HL-60 (cell line): ENCODE measurements around the gene EPHX1.

ENCODE experiments used
- DNase-seq, 2 experiments: peaks; one replicate each; pipeline ENCODE4 v3.0.0-alpha.2; 2010 to 2020; ENCODE audit warnings: low read depth in 1 of 2, low spot score in 1 of 2
- H3K27ac ChIP-seq: fragments of 250-450 bp; sonication (Bioruptor Pico); replicated peaks from 2 replicates; pipeline ENCODE4 v1.5.1; 2020; ENCODE audit warnings: mild to moderate bottlenecking, moderate library complexity
- H3K27me3 ChIP-seq: fragments of 250-450 bp; sonication (Bioruptor Pico); 2 replicates; pipeline ENCODE4 v1.5.1; 2021; ENCODE audit warnings: mild to moderate bottlenecking, moderate library complexity; ENCODE audit not compliant: insufficient read depth, poor library complexity, severe bottlenecking
- H3K4me3 ChIP-seq: replicated peaks from 2 replicates; pipeline ENCODE4 v1.5.1; 2011; ENCODE audit warnings: mild to moderate bottlenecking, control low read depth, low read length; ENCODE audit not compliant: insufficient read depth
- CTCF ChIP-seq: IDR thresholded peaks from one replicate; pipeline ENCODE4 v1.5.1; 2011; ENCODE audit warnings: low read length, control low read depth, inconsistent platforms; ENCODE audit not compliant: insufficient read depth
- GABPA ChIP-seq: IDR thresholded peaks from 2 replicates; pipeline ENCODE4 v1.6.1; 2012; ENCODE audit warnings: low read depth
- POLR2AphosphoS5 ChIP-seq: IDR thresholded peaks from 2 replicates; pipeline ENCODE4 v1.6.1; 2012; ENCODE audit warnings: low read depth
- REST ChIP-seq: IDR thresholded peaks from 2 replicates; pipeline ENCODE4 v1.6.1; 2012; ENCODE audit warnings: low read depth; ENCODE audit not compliant: insufficient replicate concordance
- SPI1 ChIP-seq: IDR thresholded peaks from 2 replicates; pipeline ENCODE4 v1.6.1; 2012; ENCODE audit warnings: low read depth, mild to moderate bottlenecking, borderline replicate concordance

Gene EPHX1

GRCh38 chr1:225762444-225762843, 47.5 kb upstream of the EPHX1 start:
- Histone ChIP-seq H3K27me3 (no peaks in the 10 kb centered on the region), H3K27ac (no peak overlapping the region), H3K4me3 (no peak overlapping the region)
- no peak for DNase-seq
- TF ChIP-seq POLR2AphosphoS5 (no peak), REST (no peak), GABPA (no peak), SPI1 (no peak), CTCF (no peak)

- Histone ChIP-seq H3K27ac (no peak overlapping the region), H3K4me3 (no peak overlapping the region), H3K27me3 (no peaks in the 10 kb centered on the region)
- TF ChIP-seq GABPA = no peak
- no peak for TF ChIP-seq CTCF
- TF ChIP-seq REST = no peak
- peak; percentile 89 for TF ChIP-seq SPI1
- TF ChIP-seq POLR2AphosphoS5 = no peak
- no peak for DNase-seq
These were observed 46.0 kb upstream of the EPHX1 start for GRCh38 chr1:225763716-225764548.

- TF ChIP-seq SPI1 (no peak), CTCF (no peak), REST (no peak), GABPA (no peak), POLR2AphosphoS5 (no peak)
- Histone ChIP-seq H3K27ac (no peak overlapping the region), H3K27me3 (no peaks in the 10 kb centered on the region), H3K4me3 (no peak overlapping the region)
- no peak for DNase-seq
These were observed 43.8 kb upstream of the EPHX1 start for GRCh38 chr1:225765982-225766674.
